ENCODE measurements around the gene UBE2G2.

Gene UBE2G2

GRCh38 chr21:44761011-44761729 is 40.5 kb downstream of the UBE2G2 start:
- no peak for TF ChIP-seq CTCF (IDR thresholded peaks at IDR 0.05; ENCODE audit: insufficient read depth, low read length, missing control alignments)
- CTCF ChIA-PET: interaction anchor here (1.0 kb wide), 1 partner anchor 32 kb away, joined by 3 read pairs; no protein-coding TSS in a partner anchor
- no peak for DNase-seq (ENCODE audit: low read depth, low spot score)
- no peak overlapping the region for H3K4me3 ChIP-seq (ENCODE audit: low read depth, low read length)
- POLR2A ChIA-PET: no interaction called here

GRCh38 chr21:44760376-44760775 is 41.2 kb downstream of the UBE2G2 start:
- POLR2A ChIA-PET: no interaction called here
- CTCF ChIA-PET: interaction anchor here (1.3 kb wide), 1 partner anchor 33 kb away, joined by 3 read pairs; no protein-coding TSS in a partner anchor

GRCh38 chr21:44759628-44760285 is 41.9 kb downstream of the UBE2G2 start:
- DNase-seq (ENCODE audit: low read depth, low spot score): no peak
- CTCF ChIA-PET: interaction anchor here (1.3 kb wide), 1 partner anchor 34 kb away, joined by 3 read pairs; no protein-coding TSS in a partner anchor
- no peak for TF ChIP-seq CTCF (IDR thresholded peaks at IDR 0.05; ENCODE audit: insufficient read depth, low read length, missing control alignments)
- POLR2A ChIA-PET: no interaction called here
- no peak overlapping the region for H3K4me3 ChIP-seq (ENCODE audit: low read depth, low read length)

More at GRCh38 chr21:44760376-44760775, 41.2 kb downstream of the UBE2G2 start:
- H3K4me3 ChIP-seq (ENCODE audit: low read depth, low read length): no peak overlapping the region
- no peak for TF ChIP-seq CTCF (IDR thresholded peaks at IDR 0.05; ENCODE audit: insufficient read depth, low read length, missing control alignments)
- no peak for DNase-seq (ENCODE audit: low read depth, low spot score)

GRCh38 chr21:44758781-44759627 is 42.6 kb downstream of the UBE2G2 start:
- DNase-seq (ENCODE audit: low read depth, low spot score): no peak
- no peak overlapping the region for H3K4me3 ChIP-seq (ENCODE audit: low read depth, low read length)
- CTCF ChIA-PET: interaction anchor here (1.3 kb wide), 1 partner anchor 35 kb away, joined by 3 read pairs; no protein-coding TSS in a partner anchor
- POLR2A ChIA-PET: no interaction called here
- TF ChIP-seq CTCF (IDR thresholded peaks at IDR 0.05; ENCODE audit: insufficient read depth, low read length, missing control alignments): no peak

- POLR2A ChIA-PET: no interaction called here
- CTCF ChIA-PET: interaction anchor here (1.0 to 1.3 kb wide), 2 partner anchors 10 to 16 kb away, joined by 3 read pairs; no protein-coding TSS in a partner anchor
- no peak overlapping the region for H3K4me3 ChIP-seq (ENCODE audit: low read depth, low read length)
- TF ChIP-seq CTCF (IDR thresholded peaks at IDR 0.05; ENCODE audit: insufficient read depth, low read length, missing control alignments): no peak
- DNase-seq (ENCODE audit: low read depth, low spot score): no peak
Measured at GRCh38 chr21:44758141-44758561, 43.5 kb downstream of the UBE2G2 start.

All from AG04449 (cell line).